Glomerular endothelial cell (primary cell): Measurements from ENCODE around the gene TYMP. TPM values are rescaled to one million over a fixed set of nuclear protein-coding genes. Genes with fewer than 3 reads are reported as not detected.

ENCODE experiments used
- DNase-seq: peaks from one replicate; pipeline ENCODE4 v3.0.0-alpha.2; 2011; ENCODE audit warnings: low read depth, low spot score; ENCODE audit errors: extremely low read depth
- total RNA-seq: library from RNA; depleted of rRNA; stranded (reverse); fragments of >200 nt; gene quantifications from 2 replicates; pipeline ENCODE4 v1.2.3, GENCODE V29; 2015

Gene TYMP
- total RNA-seq, 1 donor from 2014 or later, result 23.9 TPM

DNA sequence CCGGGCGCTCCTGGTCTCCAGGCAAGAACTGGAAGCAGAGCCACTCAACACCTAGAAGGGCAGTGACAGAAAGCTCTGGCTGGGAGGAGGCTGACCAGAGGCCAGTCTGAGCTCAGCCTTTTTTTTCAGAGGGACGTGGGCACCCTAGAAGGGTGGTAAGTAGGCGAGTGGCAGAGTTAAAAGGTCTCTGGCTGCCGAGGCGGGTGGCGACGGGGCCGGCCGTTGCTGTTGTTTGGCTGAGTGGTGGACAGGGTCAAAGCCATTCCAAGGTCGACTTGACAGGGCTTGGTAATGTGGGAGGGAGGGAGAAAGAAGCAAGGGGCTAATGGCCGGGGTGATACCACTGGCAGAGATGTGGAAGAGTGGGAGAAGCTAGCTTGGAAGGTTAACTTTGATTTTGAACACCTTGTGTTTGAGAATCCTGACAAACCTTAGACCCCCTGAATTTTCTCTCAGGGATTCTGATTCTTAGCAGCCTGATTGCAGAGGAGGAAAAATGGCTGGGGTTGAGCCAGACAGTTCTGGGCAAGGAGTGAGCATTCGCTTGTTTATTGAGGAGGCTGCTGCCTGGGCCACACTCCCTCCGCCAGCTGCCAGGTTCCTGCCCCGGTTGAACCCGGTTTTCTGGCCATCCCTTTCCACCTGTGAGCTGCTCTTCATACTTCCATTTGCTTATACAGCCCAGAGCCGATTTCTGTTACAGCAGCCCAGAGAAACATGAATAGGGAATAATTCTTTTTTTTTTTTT lies 33.8 kb upstream of the TYMP start:
- DNase-seq, result no peak

GRCh38 chr22:50562523-50563412 lies 33.0 kb upstream of the TYMP start, which contains the start of gene SYCE3:
Gene SYCE3 (minus strand): TSS chr22:50562919. CDS start chr22:50556405, 6,514 bp downstream.
- no peak for DNase-seq

GRCh38 chr22:50561401-50562358 lies 31.9 kb upstream of the TYMP start:
- DNase-seq, result no peak

GRCh38 chr22:50560034-50560433 lies 30.2 kb upstream of the TYMP start:
- no peak for DNase-seq

- no peak for DNase-seq
Observed at GRCh38 chr22:50556703-50557102, 26.9 kb upstream of the TYMP start.

DNA sequence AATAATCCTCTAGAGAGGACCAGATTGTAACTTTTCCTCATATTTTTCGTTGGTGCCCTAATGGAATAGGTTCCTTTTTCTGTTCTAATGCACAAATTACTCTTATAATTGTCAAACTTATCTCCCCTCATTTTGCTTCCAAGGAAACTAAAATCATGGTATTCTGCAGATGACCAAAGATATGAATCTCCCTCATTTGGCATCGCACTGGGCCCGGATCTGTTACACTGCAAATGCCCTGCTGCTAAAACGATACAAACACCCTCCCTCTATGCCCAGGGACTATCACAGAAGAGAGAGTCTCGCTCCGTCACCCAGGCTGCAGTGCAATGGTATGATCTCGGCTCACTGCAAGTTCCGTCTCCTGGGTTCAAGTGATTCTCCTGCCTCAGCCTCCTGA lies 23.5 kb upstream of the TYMP start:
- no peak for DNase-seq

DNA sequence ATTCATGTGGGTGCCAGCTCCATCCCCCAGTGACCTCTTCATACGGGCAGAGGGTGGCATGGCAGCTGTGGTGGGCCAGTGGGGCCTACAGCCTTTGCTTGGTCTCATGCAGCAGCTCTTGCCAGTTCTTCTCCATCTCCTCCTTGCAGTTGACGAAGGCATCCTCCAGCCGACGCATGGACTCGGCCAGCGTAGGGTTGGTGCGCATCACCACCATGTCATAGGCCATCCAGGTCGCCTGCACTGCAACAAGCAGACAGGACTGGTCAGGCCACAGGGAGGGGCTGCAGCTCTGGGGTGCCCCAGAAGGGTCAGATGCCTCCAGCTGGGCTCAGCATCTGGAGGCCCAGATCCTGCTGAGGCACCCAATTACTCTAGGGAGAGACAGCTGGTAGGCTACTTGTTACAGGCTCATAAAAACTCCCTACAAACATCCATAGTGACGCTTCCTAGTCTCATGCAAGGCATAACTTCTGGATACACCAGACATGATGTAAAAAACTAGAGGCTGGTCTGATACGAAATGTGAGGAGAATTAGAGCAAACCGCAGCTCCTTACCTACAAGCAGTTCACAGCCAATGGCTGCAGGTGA lies 21.4 kb upstream of the TYMP start:
- DNase-seq, result no peak

DNA sequence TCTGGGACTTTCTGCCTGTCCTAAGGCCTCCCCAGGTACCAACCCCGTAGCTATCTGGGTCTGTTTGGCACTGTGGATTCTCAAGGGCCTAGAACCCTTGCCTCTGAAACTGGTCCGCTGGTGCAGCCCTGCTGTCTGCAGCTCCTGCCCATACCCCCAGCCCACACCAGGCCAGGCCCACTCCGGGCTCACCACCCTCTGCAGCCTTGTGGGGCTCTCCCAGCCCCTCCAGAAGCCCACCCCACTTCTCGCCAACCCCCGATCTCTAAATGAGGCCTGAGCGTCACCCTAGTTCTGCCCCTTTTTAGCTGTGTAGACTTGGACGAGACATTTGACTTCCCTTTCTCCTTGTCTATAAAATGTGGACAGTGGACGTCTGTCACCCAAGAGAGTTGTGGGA lies 20.6 kb upstream of the TYMP start:
- no peak for DNase-seq

DNA sequence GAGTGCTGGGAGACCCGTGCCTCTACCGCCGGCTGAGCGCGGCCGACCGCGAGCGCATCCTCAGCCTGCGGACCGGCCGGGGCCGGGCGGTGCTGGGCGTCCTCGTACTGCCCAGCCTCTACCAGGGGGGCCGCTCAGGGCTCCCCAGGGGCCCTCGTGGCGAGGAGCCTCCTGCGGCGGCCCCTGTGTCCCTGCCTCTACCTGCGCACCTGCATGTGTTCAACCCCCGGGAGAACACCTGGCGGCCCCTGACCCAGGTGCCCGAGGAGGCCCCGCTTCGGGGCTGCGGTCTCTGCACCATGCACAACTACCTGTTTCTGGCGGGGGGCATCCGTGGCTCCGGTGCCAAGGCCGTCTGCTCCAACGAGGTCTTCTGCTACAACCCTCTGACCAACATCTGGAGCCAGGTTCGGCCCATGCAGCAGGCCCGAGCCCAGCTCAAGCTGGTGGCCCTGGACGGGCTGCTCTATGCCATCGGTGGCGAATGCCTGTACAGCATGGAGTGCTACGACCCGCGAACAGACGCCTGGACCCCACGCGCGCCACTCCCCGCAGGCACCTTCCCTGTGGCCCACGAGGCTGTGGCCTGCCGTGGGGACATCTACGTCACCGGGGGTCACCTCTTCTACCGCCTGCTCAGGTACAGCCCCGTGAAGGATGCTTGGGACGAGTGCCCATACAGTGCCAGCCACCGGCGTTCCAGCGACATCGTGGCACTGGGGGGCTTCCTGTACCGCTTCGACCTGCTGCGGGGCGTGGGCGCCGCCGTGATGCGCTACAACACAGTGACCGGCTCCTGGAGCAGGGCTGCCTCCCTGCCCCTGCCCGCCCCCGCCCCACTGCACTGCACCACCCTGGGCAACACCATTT lies 19.3 kb upstream of the TYMP start:
- no peak for DNase-seq

DNA sequence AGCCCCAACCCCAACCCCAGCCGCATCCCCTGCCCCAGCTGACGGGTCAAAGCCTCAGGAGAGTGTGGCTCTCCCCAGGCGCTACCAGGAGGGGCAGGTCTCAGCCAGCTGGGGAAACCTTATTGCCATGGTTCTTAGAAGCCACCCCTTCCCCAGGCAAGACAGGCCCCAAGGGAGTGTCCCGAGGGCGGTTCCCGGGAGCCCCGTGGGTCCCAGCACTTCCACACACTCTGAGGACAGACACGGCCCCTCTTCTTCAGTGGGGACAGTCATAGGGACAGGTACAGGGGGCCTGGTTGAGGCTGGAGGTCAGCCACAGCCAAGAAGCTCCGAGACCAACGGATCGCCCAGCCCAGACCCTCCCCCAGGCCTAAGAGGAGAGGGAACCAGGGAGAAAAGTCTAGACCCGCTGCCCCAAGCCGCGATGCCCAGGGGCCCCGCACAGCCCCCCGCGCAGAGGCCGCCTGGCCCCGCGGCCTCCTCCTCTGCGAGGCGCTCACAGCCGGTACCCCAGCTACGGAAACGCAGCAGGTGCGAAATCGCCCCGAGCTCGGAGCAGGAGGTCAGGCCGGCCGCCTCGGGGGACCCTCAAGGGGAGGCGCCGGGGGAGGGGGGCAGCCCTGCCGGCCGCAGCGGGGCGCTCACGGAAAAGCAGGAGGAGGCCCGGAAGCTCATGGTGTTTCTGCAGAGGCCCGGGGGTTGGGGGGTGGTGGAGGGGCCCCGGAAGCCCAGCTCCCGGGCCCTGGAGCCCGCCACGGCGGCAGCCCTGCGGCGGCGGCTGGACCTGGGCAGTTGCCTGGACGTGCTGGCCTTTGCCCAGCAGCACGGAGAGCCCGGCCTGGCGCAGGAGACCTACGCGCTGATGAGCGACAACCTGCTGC lies 18.5 kb upstream of the TYMP start:
- no peak for DNase-seq

DNA sequence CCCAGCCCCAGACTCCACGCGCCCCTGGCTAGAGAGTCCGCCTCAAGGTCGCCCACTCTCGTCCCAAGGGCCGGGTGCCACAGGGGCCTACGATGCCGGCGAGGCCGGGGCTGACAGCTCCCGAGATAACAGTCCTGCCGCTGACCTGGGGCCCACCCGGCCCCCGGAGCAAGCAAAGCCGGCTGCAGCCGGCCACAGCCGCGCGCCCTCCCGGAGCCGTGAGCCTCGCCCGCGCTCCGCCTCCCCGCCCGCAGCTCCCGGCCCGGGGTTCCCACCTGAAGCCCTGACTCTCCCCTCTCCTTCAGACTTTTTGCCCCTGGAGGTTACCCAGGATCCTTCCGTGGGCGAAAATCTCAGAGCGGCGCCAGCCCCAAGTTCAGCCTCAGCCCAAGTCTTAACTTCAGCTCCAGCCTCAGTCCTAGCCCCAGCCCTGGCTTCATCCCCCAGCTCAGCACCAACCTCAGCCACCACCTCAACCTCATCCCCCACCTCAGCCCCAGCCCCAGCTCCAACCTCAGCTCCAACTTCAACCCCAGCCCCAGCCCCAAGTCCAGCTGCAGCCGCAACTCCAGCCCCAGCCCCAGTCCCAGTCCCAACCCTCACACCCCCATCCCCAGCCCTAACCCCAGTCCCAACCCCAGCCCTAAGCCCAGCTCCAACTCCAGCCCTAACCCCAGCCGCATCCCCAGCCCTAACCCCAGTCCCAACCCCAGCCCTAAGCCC lies 17.6 kb upstream of the TYMP start:
- no peak for DNase-seq

- DNase-seq, result no peak
Observed at GRCh38 chr22:50546326-50547262, 16.8 kb upstream of the TYMP start.

- no peak for DNase-seq
Observed at GRCh38 chr22:50545522-50546325, 15.9 kb upstream of the TYMP start, which contains the start of gene KLHDC7B. Gene KLHDC7B (plus strand): TSS chr22:50545899. CDS start chr22:50546244, 345 bp downstream.

GRCh38 chr22:50544746-50545253 lies 15.0 kb upstream of the TYMP start:
- no peak for DNase-seq

- DNase-seq, result no peak
Observed at GRCh38 chr22:50544078-50544745, 14.4 kb upstream of the TYMP start.
